GM19328 (cell line): Measurements from ENCODE around the gene SYNDIG1.

Experiments used
- ATAC-seq: cut with Tn5 transposase; IDR thresholded peaks from one replicate; pipeline ENCODE4 v1.9.1; 2021; ENCODE audit warnings: mild to moderate bottlenecking, moderate library complexity; ENCODE audit not compliant: unreplicated experiment

The SYNDIG1 gene

DNA sequence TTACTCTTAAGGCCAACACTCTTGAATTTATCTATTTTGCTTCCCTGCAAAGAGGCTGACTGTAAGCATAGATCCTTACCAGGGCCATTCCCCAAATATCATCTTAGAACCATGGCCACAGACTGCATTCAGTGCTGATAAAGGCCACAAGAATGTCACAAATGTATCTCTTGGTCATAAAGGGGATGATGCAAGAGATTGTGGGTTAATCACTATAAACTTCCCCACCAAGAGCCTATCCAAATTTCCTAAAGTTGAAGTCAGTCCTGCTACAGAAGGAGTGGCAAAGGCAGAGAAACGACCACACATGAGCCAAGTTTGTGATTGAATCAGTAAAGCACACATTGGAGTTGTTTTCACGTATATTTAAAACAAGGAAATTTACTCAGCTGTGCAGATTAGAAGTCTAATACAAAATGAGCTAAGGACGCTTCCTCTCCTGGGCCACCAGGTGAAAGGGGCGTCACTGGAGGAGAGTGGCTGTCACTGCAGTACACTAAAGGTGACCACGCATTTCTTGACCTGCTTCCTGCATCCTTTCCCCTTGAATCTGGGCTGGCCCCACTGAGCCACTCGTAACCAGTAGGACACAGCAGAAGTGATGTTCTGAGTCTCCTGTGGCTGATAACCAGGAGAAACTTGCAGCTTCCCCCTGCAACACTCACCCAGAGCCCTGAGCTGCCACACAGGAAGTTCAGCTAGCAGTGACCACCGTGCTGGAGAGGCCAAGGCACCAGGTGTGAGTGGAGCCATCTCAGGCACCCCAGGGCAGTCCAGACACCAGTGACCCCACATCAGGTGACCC is 181.9 kb downstream of the SYNDIG1 start:
- ATAC-seq, result no peak

DNA sequence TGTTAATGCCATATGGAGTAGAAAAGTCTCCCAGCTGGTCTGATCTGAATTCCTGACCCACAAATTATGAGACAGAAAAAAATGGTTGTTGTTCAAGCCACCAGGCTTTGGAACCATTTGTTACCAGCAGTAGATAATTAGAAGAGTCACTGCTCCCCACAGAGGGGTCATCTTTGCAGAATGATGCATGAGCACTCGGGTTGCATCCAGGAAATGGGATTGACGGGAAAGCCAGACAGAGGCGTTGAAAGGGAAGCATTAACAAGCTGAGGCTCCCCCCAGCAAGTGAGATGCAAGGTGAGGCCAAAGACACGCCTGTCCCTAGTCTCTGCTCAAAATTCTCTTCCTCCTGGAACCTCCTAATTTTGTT is 182.5 kb downstream of the SYNDIG1 start:
- ATAC-seq, result no peak

DNA sequence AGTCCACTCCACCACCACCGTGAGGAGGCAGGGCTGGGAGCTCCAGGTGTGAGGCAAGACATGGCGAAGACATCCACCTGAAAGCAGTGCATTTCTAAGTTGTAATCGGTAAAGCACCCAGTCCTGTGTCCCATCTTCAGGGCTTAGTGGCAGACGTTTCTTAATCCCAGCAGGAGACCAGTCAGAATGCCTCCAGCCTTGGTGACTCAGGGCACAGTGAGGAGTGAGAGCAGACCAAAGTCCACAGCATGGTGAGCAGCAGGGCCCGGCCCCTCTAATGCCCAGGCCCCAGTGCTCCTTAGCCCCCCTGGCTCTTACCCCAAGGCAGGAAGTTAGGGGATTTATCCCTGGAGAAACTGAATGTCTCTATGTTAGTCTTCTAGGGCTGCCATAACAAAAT is 183.9 kb downstream of the SYNDIG1 start:
- no peak for ATAC-seq

DNA sequence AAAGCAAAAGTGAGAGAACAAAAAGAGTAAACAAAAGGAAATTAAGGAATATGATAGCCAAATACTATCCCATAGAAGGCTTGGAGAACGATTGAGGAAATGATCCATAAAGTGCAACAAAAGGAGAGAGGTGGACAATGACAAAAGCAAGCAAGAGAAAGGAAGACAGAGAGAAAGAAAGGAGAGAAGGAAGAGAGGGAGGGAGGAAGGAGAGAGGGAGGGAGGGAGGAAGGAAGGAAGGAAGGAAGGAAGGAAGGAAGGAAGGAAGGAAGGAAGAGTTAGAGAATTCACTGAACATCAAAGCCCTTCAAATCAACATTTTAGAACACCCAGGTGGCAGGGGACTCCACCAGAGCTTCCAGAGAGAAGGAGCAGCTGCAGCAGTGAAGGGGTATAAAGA is 185.0 kb downstream of the SYNDIG1 start:
- no peak for ATAC-seq

DNA sequence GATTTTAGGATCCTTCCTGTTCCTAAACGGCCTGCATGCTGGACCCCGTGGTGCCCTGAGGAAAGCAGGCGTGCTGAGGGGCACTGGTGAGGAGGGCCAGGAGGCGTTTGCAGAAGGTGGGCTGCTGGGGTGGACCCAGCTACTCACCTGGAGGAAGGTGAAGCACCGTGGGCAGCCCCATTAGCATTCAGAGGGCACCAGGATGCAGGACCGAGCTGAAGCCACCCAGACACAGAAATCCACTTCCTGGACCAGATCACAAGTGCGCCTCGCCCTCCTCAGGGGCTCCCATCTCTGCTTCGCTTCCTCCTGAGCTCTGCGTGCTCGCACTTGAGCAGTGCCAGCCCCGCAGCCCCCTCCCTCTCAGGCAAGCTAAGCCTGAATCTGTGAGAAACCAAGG is 187.0 kb downstream of the SYNDIG1 start:
- no peak for ATAC-seq

DNA sequence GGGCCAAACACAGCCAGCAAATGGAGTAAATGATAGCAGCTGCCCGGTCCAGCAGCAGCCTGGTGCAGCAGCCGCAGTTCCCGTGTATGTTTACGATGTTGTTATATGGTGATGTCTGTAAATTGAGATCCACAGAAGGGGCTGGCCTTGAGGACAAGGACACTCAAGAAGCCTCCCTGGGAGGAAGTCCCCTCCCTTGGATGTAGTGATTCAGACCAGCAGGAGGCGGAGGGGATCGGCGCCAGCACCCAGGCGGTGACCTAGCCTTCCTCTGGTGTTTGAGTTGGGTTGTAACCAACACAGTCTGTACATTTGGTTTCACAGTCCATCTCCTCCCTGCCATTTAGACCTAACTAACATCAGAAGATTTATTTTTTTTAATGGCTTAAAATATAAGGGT is 187.8 kb downstream of the SYNDIG1 start:
- ATAC-seq, result no peak

DNA sequence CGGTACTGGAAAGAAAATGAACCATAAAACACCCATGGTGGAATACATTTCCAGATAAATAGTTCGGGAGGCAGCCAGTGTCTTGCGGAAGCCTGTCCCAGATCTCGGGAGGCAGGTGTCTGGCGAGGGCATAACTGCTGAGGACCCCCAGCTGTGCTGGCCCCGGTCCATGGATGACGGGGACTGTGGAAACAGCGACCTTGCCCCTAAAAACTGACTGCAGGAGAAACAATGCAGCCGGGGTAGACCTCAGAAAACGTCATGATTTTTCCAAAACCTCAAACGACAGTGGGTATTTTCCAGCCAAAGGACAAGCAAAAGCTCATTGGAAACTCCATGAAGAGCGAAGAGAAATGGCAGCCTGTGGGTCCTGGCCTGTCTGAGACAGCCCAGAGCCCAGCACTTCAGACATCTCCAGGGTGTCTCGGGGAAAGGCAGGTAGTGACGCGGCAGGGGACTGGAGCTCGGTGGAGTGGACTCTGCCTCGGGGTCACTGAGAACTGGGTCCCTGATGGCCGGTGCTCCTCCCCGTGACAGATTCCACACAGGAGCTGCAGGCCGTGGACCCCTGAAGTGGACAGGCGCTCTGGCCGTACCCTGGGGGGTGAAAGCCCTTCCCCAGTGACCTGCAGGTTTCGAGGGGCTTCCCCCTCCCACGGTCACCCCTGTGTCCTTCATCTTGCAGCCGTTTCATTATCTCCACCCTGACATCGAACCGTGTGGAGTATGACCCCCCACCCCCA is 188.6 kb downstream of the SYNDIG1 start:
- ATAC-seq, result no peak

DNA sequence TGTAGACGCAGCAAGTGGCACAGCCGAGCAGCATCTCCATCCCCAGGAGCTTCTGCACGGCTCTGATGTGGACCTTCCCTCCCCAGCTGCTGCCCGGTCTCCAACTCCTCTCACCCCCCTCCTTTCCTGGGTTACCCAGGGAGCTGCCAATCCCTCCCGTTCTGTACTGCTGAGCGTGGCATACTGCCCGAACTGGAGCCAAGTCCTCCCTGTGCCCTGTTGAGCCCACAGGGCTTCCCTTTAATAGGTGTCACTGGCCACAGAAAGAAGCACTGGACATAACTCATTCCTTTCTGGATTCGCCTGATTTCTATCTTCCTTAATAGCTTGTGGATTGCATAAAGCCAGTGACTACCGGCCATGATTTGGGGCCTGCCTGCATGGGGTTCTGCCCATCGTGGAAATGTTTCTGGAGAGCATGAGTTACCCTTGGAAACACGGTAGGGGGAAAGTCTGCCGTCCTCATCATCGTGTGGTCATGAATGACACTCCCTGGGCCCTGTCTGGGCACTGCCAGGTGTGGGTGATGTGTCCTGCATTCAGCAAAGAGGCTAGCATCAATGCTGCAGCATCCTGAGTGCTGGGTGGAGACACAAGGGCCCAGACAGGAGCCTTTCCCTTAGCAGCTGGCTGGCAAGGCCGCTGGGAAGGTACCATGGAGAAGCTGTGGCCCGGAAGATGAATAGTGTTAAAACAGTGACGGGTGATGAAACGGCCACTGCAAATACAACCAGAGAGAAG is 189.7 kb downstream of the SYNDIG1 start:
- ATAC-seq, result no peak

DNA sequence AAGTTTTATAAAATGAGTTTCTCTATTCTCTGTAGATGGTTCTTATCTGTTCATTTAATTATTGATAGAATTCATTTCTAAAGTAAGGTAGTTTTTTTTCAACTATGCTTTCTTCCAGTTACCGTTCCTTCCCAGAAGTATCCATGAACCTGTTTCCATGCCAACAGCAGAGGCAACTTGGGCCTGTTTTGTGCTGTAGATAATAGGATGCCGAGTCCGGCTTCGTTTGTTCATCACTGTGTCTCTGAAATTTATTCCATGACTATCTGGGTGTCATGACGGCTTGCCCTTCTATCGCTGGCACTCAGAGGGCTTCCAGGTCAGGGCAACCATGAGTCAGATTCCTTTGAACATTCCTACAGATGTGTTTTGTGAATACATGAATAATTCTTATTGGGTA is 190.4 kb downstream of the SYNDIG1 start:
- no peak for ATAC-seq

DNA sequence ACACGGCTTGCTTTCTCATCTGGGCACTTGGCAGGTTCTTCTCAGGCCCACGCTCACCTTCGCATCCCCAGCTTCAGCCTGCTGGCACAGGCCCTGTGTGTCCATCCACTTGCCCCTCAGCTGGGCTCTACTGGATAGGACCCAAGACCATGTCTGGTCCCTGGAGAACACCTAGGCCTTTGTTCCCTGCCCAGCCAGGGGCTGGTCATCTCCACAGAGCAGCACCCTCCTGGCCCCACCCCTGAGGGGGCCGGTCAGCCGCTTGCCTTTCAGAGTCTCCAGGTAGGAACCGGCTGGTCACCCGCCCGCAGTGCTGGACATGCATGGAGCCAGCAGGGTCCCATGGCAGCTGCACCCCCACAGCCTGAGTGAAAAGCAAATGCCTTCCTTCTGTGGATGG is 191.2 kb downstream of the SYNDIG1 start:
- no peak for ATAC-seq

DNA sequence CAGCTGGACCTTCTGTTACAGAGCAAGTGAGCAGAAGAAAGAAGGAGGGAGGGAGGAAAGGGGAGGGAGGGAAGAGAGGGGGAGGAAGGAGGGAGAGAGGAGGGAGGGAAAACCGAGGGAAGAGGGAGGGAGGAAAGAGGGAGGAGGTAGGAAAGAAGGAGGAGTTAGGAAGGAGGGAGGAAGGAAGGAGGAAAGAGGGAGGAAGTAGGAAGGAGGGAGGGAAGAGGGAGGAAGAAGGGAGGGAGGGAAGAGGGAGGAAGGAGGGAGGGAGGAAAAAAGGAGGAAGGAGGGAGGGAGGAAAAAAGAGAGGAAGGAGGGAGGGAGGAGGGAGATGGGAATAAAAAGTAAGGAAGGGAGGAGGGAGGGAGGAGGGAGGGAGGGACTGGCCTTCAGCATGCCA is 191.8 kb downstream of the SYNDIG1 start:
- no peak for ATAC-seq

DNA sequence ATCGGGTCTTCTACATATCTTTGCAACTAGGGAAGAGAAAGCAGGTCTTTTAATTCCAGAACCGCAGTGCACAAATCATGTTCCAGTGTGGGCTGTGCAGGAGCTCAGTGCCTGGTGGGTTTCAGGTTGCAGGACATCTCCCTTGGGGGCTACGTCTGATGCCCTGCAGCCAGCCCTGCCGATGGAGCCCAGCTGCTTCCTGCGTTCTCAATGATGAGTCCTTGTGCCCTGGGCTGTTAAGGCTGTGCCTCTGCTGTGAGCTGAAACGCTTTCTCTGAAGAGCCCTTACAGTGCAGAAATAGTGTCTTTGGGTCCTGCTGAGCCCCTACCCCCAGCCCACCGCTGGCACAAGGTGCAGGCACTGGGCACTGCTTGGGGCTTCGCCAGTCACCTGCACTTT is 192.9 kb downstream of the SYNDIG1 start:
- ATAC-seq, result no peak

DNA sequence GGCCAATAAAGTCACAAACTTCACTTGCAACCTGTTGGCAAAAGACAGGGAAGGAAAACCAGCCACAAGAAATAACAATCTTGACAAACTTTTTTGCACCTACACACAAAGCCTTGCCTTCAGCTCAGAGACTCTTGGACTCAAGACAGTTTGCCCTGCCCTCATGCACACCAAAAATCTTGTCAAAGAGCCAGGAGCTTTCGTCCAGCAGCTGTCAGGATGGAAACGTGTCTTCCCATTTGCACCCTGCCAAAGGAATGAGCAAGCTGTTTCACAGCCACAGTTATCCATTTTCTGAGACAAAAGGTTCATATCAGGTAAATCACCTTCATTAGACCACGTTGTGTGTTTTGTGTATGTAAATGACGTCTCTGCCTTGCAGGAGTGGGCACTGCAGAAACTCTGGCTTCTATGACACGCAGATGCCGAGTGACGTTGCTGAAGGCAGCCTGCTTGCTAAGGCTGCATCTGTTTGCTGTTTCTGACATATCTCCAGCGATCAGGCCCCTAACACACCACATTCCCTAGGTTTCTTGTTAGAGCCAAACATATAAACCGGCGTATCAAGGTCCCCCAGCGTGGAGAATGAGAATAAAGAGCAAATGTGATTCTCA is 193.4 kb downstream of the SYNDIG1 start:
- no peak for ATAC-seq

DNA sequence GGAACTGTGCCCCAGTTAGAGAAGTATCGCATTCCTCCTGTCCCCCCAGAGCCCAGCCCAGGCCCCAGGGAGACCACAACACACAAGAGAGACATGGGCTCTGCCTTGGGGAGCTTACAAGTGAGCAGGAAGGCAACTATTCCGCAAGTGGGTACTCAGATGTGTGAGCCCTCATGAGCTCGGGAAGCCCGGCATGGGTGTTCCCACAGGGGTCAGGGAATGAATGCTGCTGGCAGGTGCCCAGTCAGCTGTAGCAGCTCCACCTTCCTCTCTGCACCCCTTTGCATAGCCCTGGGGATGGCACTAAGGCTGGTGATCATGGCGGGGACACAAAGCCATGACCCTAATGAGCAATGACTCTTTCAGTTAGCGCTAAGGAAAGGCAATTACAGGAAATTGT is 194.1 kb downstream of the SYNDIG1 start:
- no peak for ATAC-seq

DNA sequence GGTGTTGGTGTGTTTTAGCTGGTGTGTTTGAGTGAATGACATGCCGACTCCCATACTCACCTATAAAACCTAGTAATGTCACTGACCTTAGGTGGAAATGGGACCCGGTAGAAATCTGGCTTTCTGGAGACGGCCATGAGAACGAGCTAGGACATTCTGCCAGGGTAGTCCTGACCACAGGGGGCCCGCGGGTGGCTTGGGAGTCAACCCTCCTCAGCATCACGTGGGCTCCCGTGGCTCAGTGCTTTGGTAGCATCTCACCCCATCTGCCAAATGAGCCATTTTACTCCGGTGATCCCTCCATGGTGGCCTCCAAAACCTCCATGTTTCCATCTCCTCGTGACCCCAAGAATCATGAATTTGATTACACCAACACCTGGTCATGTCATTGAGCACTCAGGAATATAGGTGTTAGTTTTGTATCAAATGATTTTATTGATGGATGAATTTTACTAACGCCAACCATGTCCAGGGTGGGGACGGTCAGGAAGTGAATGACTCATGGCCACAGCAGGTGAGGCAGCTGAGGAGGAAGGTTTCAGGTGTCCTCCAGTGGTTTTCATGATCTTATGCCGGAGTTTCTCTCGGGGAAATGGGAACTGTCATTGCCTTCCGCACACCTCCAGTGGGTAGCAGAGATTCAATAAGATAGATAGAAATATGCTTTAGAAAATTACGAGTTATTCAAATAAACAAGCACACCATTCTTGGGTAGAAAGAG is 195.0 kb downstream of the SYNDIG1 start:
- no peak for ATAC-seq

DNA sequence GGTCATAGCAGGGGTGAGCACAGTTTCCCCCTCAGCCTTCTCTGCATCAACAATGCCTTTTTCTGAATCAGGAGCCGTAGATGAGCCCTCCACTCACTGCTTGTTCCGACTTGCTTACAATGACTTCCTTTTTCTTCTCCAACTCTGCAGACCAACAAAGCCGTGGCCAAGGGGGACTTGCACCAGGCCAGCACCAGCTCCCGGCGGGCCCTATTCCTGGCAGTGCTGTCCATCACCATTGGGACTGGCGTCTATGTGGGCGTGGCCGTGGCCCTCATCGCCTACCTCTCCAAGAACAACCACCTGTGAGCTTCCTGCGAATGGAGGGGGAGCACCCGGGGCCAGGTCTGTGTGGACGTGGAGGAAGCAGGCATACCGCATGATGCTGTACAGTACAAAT is 195.8 kb downstream of the SYNDIG1 start:
- ATAC-seq, result no peak

DNA sequence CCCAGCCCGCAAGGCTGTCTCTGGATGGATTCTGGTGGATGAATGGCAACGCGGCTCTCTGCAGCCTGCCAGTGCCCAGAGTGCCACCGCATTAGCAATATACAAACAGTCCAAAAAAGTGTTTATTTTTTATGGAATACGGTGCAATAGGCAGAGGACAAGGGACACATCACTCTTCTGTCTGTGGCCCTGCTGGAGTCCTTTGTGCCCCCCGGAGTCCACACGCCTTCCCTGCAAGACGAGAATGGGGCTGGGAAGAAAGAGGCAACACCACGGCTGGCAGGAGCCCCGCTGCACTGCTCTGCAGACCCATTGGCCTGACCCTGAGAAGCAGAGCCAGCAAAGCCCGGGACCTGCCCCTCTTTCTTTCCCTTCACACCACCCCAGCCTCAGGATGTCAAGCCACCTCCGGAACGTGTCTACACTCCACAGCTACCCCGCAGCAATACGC is 196.3 kb downstream of the SYNDIG1 start:
- no peak for ATAC-seq

DNA sequence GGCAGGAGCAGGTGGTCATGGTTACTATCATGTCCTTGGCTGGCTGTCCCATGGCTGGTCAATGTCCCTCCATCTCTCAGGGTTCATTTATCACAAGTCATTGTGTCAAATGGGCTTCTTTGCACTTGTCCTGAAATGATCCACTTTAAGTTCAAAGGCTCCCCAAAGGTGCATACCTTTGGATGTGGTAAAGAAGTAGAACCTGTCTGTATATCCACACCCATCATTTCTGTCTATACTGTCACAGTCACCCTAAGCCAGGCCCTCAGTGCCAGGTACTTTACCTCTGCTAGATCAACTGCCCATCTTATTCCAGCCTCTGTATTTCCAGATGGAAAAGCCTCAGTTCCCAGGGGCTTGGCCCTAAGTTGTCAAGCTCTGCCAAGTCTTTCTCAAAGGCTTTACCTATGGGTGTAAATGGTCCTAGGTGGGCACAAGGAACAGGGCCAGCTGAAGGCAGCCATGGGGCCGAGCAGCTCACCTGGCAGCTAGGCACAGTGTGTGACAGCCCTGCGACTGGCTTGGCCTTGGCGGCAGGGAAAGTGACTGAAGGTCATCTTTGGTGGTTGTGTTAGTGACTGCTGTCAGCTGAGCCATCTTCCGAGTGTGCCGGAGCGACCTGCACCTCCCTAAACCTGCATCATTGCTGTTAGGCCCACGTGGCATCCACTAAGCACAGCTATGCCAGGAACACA is 198.4 kb downstream of the SYNDIG1 start:
- ATAC-seq, result no peak

DNA sequence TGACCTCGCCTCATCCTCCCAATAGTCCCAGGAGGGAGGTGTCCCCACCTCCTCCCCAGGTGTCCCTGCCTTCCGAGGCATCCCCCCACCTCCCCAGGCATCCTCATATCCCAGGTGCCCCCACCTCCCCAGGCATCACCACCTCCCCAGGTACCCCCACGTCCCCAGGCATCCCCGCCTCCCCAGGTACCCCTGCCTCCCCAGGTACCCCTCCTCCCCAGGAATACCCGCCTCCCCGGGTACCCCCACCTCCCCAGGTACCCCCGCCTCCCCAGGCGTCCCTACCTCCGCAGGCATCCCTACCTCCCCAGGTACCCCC is 198.9 kb downstream of the SYNDIG1 start:
- no peak for ATAC-seq

DNA sequence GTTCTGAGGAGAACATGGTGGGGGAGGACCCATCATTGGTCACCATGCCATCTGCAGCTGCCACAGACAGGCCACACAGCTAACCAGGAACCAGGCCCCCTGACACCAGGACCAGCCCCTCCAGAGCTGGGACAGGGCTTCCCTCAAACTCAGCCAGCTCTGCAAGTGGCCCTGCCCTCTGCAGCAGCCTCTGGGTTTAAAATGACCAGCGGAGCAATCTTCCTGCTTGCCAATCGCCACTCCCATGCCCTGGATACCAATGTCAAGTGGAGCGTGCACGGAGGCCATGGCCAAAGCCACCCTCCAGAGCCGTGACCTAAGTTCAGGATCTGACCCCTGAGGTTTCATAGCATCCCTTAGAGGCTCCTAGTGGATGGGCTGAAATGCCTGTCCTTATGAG is 199.4 kb downstream of the SYNDIG1 start:
- no peak for ATAC-seq
